GM21576 (cell line): ENCODE data around the gene LTBP1.

Experiments used
- ATAC-seq: cut with Tn5 transposase; IDR thresholded peaks from one replicate; pipeline ENCODE4 v1.9.1; 2021; ENCODE audit warnings: mild to moderate bottlenecking, moderate library complexity; ENCODE audit not compliant: unreplicated experiment

Gene LTBP1

GRCh38 chr2:33108483-33109443, 162.0 kb downstream of the LTBP1 start:
- no peak for ATAC-seq

DNA sequence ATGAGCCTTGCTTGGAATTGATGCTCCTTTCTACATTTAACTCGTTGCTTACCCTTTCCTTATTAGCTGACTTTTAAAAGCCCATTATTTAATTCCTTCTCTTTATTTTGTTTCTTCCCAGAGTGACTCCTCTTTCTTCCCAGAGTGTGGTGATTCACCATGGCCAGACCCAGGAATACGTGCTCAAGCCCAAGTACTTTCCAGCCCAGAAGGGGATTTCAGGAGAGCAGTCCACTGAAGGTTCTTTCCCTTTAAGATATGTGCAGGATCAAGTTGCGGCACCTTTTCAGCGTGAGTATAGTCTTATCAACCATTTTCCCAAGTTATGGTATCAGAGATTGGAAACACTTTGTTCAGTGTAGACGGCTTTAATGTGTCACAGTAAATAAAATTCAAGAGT, 163.7 kb downstream of the LTBP1 start:
- no peak for ATAC-seq

- no peak for ATAC-seq
These were observed 164.3 kb downstream of the LTBP1 start for GRCh38 chr2:33111002-33111446.

- no peak for ATAC-seq
These were observed 168.4 kb downstream of the LTBP1 start for GRCh38 chr2:33115196-33115595.

DNA sequence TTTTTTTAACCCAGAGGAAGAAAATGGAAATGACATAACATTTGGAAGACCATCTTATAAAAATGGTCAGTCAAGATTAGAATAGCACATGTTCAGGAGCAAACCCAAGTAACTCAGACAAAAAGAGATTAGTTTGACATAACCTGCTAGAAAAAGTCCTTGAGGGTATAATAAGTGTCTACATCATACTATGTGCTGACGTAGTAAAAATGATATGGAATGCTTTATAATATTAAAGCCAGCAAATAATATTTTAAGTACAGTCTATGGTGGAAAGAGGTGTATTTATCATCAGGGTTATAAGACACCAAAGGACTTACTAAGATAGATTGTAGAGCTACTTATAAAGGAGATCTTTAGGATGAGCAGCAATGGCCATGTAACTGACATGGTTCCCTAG, 169.0 kb downstream of the LTBP1 start:
- no peak for ATAC-seq

DNA sequence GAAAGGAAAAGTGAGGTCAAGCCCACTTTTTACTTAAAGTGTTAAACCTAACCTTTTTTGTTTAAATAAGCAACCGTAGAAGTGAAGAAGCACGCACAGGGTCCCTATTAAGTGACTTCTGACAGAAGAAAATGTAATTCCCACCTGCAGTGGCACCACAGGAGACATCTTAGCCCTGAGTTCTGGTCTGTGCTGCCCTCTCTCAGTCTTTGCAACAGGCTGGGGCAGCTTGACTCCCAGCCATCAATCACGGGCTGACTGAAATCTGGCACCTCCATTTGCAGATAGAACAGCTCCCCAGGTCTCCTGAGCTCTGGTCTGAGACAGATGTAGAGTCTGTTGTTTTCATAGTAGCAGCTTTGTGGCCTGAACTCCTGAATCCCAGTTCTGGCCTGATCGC, 170.0 kb downstream of the LTBP1 start:
- no peak for ATAC-seq

DNA sequence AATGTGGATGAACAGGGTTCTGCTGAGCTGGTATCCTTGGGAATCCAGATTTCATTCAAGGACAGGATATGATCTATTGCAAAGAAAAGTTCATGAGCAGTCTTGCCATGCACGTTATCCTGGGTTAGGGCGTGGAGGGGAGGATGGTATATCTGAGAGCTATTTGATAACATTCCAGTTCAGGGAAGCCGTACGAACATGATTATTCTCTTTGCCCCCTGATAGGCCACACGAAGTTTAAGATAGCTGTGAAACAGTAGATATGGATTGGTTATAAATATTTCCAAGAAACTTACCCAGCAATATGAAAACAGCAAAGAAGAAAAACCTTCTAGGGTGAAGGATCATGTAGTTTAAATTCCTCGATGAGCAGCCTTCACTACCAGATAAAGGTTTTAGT, 171.9 kb downstream of the LTBP1 start:
- no peak for ATAC-seq

DNA sequence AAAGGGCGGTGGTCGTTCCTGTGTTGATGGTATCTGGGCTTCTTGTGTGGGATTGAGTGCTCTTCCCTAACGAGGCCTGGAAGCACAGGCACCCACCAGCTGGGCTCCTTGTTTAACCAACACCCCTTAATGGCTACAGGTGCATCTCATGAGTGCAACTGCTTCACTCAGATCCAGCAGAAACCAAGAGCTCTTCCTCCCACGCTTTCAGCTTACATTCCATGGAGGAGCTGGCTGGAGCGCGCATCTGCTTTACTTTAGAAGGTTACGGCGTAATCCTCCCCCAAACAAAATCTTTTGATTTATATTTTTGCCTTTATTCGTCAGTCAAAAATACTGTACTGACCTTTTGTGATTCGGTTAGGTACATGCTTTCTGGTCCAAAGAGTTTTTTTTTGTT, 174.7 kb downstream of the LTBP1 start:
- no peak for ATAC-seq

GRCh38 chr2:33121925-33122324, 175.2 kb downstream of the LTBP1 start:
- ATAC-seq: no peak

DNA sequence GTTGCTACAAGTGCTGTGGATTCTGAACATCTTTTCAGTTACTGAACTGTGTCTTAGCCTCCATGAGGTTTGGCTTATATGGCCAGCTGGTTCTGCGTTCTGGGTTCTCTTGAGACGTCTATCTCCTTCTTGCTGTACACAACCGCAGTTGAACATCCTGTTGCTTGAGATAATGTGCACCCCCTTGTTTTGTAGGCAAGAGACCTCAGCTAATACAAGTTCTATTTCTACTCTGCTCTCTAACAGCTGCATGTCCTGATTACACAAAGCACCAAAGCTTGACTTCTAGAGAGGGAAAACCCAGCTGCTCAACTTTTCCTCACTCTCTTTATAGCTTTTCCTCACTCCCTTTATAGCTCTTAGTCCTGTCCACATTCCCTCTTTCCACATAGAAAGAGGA, 176.0 kb downstream of the LTBP1 start:
- no peak for ATAC-seq

DNA sequence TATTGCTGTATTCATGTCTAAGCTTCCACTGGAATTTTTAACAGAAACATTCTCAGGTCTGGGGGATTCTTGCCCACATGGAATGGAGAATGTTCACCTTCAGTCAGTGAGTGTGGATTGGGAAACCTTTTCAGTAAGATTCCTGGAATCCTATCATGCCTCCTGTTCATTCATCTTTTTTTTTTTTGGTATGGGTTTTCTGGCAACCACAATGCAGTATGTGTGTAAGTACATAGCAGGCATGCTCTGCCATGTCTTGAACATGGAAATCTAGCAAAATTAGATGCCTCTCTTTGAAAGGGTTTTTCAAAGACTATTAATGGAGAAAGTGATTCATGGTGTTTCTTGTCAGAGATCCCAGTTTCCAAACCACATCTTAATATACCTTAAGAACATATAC, 176.5 kb downstream of the LTBP1 start:
- ATAC-seq: no peak

GRCh38 chr2:33126552-33126951, 179.8 kb downstream of the LTBP1 start:
- ATAC-seq: no peak

- ATAC-seq: no peak
These were observed 180.2 kb downstream of the LTBP1 start for GRCh38 chr2:33126958-33127357.

- no peak for ATAC-seq
These were observed 182.7 kb downstream of the LTBP1 start for GRCh38 chr2:33129263-33130053.

GRCh38 chr2:33130054-33130447, 183.3 kb downstream of the LTBP1 start:
- no peak for ATAC-seq

DNA sequence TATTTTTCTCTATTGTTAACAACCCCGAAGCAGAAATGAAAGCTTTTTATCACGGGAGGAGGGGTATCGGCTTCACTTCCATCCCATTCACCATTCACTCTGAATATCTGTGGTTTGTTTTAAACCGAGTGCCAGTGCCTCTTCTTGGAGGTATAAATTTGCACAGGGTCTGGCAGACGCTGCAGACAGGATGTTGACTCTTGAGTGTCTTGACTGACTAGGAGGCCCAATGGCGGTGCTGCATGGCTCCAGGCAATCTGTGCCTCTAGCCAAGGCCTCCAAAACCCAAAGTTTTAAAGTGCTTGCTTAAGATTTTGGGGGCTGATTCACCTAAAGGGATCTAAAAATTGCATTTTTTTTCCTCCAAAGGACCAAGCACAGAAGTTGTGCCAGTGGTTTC, 183.8 kb downstream of the LTBP1 start:
- no peak for ATAC-seq

- no peak for ATAC-seq
These were observed 184.4 kb downstream of the LTBP1 start for GRCh38 chr2:33131111-33131510.

- no peak for ATAC-seq
These were observed 185.0 kb downstream of the LTBP1 start for GRCh38 chr2:33131749-33132148.

DNA sequence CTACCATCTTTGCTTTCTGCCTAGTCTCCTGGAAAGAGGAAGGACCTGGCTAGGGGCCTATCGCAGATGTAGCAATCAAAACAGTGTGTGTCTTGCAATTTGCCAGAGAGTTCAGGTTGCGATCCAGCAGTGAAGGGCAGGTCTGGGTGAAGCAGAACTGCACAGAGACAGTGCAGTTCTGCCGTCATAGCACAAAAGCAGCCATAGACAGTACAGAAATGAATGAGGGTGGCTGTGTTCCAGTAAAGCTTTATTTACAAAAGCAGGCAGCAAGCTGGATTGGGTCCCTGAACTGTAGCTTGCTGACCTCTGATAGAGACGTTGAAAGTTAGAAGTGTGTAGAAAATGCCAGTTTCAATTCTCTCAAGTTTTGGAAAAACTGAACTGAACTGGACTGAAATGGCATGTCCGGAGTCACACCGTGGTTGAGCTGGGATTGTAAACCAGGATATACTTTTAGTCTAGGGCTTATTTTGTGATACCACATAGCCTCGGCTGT, 186.8 kb downstream of the LTBP1 start:
- no peak for ATAC-seq

- no peak for ATAC-seq
These were observed 187.5 kb downstream of the LTBP1 start for GRCh38 chr2:33134086-33134771.
